HG02884 (cell line): ENCODE results near the gene MUSK.
"Not testable (repeated sequence)": the region's sequence is repeated elsewhere in the genome, so short reads cannot be mapped to it uniquely, and the experiment has no call there.

Source experiments
- ATAC-seq: cut with Tn5 transposase; IDR thresholded peaks from one replicate; pipeline ENCODE4 v1.9.1; 2021; ENCODE audit warnings: mild to moderate bottlenecking, moderate library complexity; ENCODE audit not compliant: unreplicated experiment

The MUSK gene

GRCh38 chr9:110807956-110808598, 139.5 kb downstream of the MUSK start:
- peak; percentile 63 for ATAC-seq

GRCh38 chr9:110808599-110808980, 140.0 kb downstream of the MUSK start:
- peak; percentile 93 for ATAC-seq

DNA sequence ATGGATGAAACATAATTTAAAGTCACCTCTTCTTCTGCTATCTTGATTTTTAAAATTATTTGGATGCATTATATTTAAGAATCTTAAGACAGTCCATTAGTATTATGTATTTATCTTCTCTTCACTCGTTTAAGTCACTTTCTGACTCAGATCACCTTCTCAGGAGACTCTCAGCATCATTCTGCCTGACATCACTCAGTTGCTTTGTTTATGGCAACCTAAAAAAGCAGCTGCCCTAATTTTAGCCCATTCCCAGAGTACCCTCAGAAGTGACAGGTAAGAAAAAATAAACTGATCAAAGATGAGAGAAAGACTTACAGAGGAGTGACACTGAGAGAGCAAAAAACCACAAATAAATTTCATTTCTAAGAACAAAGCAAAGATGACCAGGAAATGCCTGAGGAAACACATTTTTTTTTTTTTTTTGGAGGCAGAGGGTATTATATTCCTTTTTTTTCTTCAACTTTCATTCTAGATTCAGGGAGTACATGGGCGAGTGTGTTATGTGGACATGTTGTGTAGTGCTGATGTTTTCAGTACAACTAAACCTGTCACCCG, 140.5 kb downstream of the MUSK start:
- peak; percentile 39 for ATAC-seq

- ATAC-seq = no peak
Observed at GRCh38 chr9:110810262-110810976, 141.8 kb downstream of the MUSK start.

- ATAC-seq = no peak
Observed at GRCh38 chr9:110812886-110813285, 144.3 kb downstream of the MUSK start.

GRCh38 chr9:110814159-110814558, 145.6 kb downstream of the MUSK start:
- ATAC-seq = no peak

DNA sequence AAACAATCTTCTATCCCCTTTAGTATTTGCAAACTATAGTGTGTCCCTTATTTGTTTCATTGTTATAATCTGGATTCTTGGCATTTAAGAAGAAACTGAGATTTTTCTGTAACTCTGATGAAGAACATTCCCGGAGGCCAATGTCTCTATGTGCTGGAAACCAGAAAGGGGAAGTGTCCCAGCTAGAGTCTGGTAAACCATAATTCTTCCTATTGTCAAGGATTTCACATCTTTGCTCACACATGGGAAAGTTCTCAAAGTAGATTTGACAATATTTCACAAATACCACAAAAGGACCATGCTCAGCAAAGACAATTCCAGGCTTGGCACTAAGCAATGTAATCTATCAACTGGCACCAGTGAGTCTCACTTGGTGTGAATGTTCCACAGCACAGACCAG, 146.8 kb downstream of the MUSK start:
- ATAC-seq = no peak

DNA sequence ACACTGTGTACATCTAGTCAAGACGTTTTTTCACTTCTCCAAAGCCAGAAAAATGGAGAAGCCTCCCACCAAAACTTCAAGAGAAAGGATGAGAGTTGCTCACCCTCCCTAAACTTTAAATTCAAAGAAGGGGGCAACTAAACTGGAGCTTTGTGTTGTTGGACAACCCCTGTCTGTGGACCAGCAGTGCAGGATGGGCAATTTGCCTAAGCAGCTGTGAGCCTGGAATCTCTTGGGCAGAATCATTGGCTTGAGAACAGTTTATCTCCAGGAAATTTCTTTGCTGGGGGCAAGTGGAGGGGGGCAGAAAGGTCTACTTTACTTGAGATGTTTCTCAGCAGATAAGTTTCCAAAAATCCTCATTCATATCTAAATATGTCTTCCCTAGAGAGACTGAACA, 151.8 kb downstream of the MUSK start:
- no peak for ATAC-seq

DNA sequence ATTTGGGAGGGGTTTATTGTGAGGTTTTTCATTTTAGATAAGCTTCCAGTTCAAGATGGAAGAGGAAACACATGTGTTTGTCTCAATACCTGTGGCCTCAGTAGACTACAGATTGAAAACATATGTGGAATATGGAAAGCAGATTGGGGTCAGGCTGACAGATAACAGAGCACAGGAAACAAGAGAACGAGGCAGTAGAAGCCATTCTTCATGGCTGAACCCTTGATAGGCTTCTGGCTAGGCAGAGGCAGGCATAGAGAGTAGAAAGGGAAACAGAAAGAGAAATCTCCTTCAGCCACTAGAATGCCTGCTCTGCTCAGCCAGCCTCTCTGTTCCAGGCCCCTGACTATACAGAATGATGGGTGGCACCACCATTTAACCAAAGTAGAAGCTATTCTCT, 152.5 kb downstream of the MUSK start:
- ATAC-seq = peak; percentile 96

GRCh38 chr9:110825129-110825528, 156.5 kb downstream of the MUSK start:
- ATAC-seq = not testable (repeated sequence)

GRCh38 chr9:110825950-110826349, 157.4 kb downstream of the MUSK start:
- ATAC-seq = no peak

DNA sequence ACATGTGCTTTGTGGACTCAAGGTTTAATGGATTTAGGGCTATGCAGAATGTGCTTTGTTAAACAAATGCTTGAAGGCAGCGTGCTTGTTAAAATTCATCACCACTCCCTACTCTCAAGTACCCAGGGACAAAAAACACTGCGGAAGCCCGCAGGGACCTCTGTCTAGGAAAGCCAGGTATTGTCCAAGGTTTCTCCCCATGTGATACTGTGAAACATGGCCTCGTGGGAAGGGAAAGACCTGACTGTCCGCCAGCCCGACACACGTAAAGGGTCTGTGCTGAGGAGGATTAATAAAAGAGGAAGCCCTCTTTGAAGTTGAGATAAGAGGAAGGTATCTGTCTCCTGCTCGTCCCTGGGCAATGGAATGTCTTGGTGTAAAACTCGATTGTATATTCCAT, 157.8 kb downstream of the MUSK start:
- not testable (repeated sequence) for ATAC-seq

- no peak for ATAC-seq
Observed at GRCh38 chr9:110828264-110828663, 159.7 kb downstream of the MUSK start.

DNA sequence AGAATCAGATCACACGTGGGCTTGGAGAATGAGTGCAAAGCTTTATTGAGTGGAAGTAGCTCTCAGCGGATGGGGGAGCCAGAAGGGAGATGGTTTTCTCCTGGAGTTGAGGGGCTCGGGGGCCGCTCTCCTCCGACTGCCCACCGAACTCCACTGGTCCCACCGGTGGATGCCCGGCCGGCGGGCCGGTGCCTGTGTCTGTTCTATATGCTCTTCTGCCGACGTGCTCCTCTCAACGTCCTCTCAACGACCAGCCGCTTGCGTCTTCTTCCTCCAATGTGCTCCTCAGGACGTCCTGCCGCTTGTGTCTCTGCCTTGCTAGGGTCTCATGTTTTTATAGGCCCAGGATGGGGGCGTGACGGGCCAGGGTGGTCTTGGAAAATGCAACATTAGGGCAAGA, 161.9 kb downstream of the MUSK start:
- ATAC-seq = no peak

GRCh38 chr9:110832926-110833325, 164.3 kb downstream of the MUSK start:
- ATAC-seq = no peak

- ATAC-seq = no peak
Observed at GRCh38 chr9:110835404-110835803, 166.8 kb downstream of the MUSK start.

GRCh38 chr9:110835859-110836271, 167.3 kb downstream of the MUSK start:
- ATAC-seq = no peak

DNA sequence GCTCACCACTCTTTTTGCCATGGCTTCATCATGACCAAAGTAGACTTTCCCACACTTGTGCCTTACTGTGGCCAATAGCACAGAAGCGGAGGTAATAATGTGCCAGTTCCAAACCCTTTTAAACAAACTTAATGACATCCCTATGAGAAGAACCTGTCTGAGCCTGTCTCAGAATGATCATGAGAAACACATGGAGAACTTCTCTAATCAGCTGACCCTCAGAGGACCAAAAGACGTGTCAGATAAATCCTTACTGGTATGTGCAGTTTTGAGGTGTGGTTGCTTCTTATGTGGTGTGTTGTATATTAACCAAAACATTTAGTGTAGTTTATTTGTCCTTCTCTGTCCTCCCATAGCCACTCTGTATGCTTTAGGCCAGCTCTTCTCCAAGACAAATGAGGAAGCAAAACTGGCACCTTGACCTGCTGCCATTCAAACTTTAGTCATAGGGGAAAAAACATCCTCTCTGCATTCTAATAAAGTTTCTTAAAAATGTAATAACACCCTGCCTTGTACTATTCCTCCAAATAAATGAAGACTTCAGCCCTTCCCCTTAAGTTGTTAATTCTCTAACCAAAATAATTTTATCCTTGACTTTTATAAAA, 168.9 kb downstream of the MUSK start:
- ATAC-seq = no peak

GRCh38 chr9:110842169-110842568, 173.6 kb downstream of the MUSK start:
- ATAC-seq = no peak

- no peak for ATAC-seq
Observed at GRCh38 chr9:110842986-110843385, 174.4 kb downstream of the MUSK start.

- ATAC-seq = no peak
Observed at GRCh38 chr9:110844121-110844520, 175.5 kb downstream of the MUSK start.

DNA sequence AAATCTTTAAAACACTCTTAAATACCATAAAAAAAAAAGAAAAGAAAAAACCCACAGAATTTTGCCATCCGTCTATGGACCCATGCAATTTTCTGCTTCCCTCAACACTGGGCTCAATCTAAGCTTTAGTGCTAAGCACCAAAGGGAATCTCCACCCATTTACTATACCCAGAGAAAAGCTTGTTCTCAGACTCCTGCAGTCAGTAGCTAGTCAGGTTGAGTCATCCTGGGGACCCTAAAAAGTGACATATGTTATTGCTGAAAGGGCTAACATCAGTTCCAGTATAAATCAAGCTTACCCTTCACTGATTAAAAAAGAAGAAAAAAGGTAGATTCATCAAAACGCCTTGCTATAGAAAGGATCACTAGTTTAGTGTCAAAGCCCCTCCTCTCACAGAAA, 177.6 kb downstream of the MUSK start:
- ATAC-seq = no peak
